Metanephros (tissue), 1 donor: Measurements from ENCODE around the gene PRODH2. TPM values are rescaled to one million over a fixed set of nuclear protein-coding genes. Genes with fewer than 3 reads are reported as not detected.

Source experiments
- total RNA-seq: library from RNA; depleted of rRNA; stranded (reverse); fragments of >200 nt; gene quantifications from one replicate; pipeline ENCODE4 v1.2.3, GENCODE V29; 2014

PRODH2 gene, protein sequence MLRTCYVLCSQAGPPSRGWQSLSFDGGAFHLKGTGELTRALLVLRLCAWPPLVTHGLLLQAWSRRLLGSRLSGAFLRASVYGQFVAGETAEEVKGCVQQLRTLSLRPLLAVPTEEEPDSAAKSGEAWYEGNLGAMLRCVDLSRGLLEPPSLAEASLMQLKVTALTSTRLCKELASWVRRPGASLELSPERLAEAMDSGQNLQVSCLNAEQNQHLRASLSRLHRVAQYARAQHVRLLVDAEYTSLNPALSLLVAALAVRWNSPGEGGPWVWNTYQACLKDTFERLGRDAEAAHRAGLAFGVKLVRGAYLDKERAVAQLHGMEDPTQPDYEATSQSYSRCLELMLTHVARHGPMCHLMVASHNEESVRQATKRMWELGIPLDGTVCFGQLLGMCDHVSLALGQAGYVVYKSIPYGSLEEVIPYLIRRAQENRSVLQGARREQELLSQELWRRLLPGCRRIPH
- total RNA-seq, result 14.4 TPM

DNA sequence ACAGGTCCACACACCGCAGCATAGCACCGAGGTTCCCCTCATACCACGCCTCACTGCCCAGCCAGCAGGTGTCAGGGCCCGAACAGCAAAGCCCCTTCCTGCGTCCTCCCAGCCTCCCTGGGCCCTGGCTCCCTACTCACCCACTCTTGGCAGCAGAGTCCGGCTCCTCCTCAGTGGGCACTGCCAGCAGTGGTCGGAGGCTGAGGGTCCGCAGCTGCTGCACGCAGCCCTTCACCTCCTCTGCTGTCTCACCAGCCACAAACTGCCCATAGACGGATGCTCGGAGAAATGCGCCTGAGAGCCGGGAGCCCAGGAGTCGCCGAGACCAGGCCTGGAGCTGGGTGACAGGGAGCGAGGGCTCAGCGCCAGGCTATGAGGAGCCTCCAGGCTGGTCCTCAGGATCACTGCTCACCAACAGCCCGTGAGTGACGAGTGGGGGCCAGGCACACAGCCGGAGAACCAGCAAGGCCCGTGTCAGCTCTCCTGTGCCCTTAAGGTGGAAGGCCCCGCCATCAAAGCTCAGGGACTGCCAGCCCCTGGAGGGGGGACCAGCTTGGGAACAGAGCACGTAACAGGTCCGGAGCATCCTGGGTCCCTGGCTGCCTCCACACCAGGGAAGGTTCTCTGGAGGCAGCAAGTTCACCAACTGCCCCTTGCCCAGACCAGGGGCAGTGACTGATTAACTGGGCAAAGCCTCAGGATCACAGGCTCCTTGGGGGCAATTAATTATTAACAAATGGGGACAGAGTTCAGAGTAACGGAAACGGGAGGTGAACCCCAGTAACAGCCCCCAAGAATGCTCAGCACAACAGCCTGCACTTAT is at the start of gene PRODH2:
PRODH2 (minus strand) TSS at position 626 of the 823 bp plus-strand sequence; CDS start at position 586, 40 bp downstream.

DNA sequence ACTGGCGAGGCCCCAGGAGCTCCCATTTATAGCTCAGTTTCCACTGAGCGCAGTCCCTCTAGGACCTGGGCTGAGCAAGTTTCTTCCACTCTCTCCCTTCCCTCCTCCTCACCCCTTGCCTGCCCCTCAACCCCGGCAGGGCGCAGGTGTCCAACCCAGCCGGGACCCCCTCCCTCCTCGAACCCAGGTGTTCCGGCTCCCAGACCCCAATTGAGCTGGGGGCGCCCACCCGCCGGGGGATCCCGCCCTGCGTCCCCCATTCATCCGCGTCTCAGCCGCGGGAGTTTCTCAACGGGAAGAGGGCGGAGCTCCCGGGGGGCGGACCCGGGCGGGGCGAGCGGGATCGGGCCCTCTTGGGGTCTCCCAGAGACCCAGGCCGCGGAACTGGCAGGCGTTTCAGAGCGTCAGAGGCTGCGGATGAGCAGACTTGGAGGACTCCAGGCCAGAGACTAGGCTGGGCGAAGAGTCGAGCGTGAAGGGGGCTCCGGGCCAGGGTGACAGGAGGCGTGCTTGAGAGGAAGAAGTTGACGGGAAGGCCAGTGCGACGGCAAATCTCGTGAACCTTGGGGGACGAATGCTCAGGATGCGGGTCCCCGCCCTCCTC is 44.0 kb upstream of the PRODH2 start, which contains the start of gene KIRREL2:
KIRREL2 (plus strand) TSS at position 366 of the 604 bp plus-strand sequence; CDS start at position 575, 209 bp downstream.

DNA sequence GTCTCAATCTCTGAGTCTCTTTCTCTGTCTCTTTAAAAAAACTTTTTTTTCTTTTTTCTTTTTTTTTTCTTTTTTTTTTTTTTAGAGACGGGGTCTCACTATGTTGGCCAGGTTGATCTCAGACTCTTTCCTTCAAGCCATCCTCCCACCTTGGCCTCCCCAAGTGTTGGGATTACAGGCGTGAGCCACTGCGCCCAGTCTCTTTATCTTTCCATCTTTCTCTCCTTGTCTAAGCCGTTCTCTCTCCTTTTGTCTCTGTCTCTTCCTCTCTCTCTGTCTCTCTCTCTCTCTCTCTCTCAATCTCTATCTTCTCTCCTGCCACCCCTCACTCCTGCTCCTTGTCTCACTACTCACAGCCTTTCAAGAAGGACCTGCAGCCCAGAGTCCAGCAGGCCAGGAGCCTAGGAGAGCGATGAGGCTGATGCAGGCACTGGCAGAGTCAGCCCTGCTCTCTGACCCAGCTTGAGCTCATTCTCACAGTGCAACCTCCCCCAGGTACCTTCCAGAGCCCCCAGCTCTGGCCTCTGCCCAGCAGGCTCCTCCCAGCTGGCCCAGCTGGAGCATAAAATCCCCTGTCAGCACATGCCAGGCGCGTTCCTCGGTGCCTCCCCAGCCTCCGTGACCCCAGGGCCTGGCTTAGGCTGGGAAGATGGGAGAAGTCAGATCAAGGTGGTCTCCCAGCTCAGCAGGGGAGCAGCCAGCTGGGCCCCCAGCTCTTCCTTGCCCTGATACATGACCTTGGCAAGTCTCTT is 39.6 kb upstream of the PRODH2 start, which contains the start of gene NPHS1:
NPHS1 (minus strand) TSS at position 476 of the 752 bp plus-strand sequence. CDS start 667 bp downstream, outside the sequence.

DNA sequence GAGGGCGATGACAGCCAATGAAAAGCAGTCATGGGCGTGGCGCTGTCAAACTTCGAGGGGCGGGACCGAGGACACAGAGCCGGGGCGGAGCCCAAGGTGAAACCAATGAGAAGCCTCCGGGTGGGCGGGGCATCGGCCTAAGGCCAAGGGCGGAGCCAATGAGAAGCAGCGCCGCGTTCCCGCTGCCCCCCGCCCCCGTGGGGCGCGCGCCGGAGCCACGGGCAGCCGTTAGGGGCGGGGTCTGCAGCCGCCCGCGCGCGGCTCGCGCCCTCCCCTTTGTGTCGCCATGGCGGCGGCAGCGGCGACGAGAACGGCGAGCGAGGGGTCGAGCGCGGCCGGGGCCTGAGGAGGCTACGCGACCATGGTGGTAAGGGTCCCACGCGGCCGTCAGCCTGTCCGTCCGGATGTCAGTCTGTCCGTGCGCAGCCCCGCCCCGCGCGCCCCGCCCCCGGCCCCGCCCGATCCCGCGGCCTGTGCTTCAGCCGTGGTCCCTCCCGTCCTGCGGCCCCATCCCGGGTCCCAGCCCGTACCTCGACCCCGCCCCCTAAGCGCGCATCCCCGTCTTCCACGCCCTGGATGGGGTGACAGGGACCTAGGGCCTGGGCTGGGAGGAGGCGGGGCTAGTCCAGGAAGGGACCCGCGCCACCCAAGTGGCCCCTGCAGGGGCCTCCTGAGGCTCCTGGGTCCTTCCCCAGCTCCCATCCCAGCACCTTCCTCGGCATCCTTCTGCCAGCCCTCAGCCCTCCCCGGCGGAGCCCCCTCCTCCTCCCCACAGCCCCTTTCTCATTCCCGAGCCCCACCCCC is 37.1 kb downstream of the PRODH2 start, which contains the start of gene ARHGAP33:
ARHGAP33 (plus strand) TSS at position 267 of the 804 bp plus-strand sequence; CDS start at position 362, 95 bp downstream.

DNA sequence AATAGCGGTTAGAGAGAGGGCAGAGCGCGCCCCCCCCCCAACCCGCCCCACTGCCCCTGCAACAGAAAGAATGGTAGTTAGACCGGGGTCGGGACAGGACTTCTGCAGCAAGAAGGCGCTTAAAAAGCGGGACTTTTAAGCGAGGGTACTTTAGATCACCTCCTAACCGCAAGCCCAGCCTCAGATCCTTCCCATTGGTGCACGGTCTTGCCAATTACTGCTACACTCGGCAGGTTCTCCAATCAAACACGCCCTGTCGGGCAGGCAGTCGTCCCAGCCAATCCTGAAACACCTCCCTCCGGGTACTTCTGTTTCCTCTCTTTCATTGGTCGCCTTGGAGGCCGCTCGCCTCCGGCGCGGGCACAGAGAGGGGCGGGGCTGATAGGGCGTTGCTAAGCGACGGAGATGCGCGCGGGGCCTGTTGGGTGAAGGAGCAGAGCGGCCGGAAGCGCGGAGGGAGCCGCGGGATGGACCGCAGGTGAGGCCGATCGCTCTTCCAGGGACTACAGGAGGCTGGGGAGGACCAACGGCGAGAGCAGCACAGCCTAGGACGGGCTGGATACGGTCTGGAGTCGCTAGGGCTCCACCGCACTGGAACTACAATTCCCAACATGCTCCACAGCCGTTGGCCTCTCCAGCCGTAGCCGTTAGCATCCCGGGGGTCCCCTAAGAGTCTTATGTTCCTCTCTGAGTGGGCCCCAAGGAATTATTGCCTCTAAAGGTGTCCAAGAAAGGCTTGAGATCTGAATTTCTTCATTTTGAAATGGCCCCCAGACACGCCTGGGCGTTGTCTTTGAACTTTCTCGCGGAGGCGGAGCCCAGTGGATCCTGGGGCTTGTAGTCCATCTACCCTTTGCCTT is 54.7 kb downstream of the PRODH2 start, which contains the start of gene PROSER3:
PROSER3 (plus strand) TSS at position 428 of the 860 bp plus-strand sequence; CDS start at position 468, 40 bp downstream.

DNA sequence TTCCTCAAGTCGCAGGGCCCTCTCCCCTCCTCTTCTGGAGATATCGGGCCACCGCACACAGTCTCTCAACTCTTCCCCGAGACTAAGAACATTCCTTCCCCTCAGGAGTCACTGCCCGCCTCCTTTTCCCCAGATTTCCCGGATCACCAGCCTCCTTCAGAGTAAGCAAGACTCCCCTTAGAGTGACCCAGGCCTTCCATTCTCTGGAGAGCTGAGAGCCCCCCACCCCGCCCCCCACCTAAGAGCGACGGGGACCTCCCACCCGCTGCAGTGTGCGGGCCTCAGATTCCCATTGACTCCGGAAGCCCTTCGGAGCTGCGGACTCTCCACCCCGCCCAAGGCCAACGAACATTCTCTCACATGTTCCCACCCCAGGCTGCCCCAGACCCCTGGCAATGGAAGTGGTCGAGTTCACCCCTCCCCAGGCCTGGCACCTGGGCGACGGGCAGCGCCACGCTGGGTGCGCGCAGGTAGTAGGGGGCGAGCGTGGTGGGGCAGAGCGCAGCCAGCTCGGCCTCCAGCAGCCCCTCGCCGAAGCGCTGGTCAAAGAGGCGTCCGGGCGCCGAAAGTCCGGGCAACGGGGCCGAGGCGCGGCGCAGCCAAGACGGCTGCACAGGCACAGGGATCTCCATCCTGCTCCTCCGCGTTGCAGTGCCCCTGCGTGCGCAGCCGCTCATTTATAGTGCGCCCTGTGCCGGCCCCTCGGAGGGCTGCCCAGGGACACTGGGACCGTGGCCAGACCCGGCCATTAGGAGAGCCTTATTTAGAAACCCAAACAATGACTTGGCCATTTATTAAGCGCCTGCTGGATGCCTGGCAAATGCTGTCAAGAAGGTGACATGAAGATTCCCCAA is 56.0 kb downstream of the PRODH2 start, which contains the start of gene HSPB6:
HSPB6 (minus strand) TSS at position 653 of the 854 bp plus-strand sequence; CDS start at position 632, 21 bp downstream.

Other genes starting within 250 kb of the PRODH2 start
- 0.41 TPM for gene ATP4A, start 249.2 kb downstream of the PRODH2 start, total RNA-seq
- gene PMIS2, start 226.7 kb downstream of the PRODH2 start, total RNA-seq, result not detected
- 14.3 TPM for gene HAUS5, start 200.1 kb downstream of the PRODH2 start, total RNA-seq
- gene RBM42, start 183.8 kb downstream of the PRODH2 start, total RNA-seq, result 40.6 TPM
- gene ETV2, start 171.1 kb downstream of the PRODH2 start, total RNA-seq, result 0.47 TPM
- gene COX6B1, start 164.5 kb downstream of the PRODH2 start, total RNA-seq, result 303 TPM
- 20.4 TPM for gene UPK1A, start 146.3 kb downstream of the PRODH2 start, total RNA-seq
- not detected for gene ZBTB32, start 108.3 kb downstream of the PRODH2 start, total RNA-seq
- 28.0 TPM for gene KMT2B, start 94.8 kb downstream of the PRODH2 start, total RNA-seq
- gene IGFLR1, start 70.4 kb downstream of the PRODH2 start, total RNA-seq, result 4.5 TPM
- gene U2AF1L4, start 67.4 kb downstream of the PRODH2 start, total RNA-seq, result 14.9 TPM
- 22.9 TPM for gene PSENEN, start 67.2 kb downstream of the PRODH2 start, total RNA-seq
- gene LIN37, start 64.3 kb downstream of the PRODH2 start, total RNA-seq, result 11.3 TPM
- 51.6 TPM for gene HSPB6, start 55.8 kb downstream of the PRODH2 start, total RNA-seq
- gene PROSER3, start 54.7 kb downstream of the PRODH2 start, total RNA-seq, result 15.9 TPM
- gene ARHGAP33, start 37.3 kb downstream of the PRODH2 start, total RNA-seq, result 27.4 TPM
- gene NPHS1, start 39.7 kb upstream of the PRODH2 start, total RNA-seq, result 32.8 TPM
- 3.9 TPM for gene KIRREL2, start 44.1 kb upstream of the PRODH2 start, total RNA-seq
- 10.3 TPM for gene APLP1, start 55.7 kb upstream of the PRODH2 start, total RNA-seq
- gene NFKBID, start 87.7 kb upstream of the PRODH2 start, total RNA-seq, result 12.7 TPM
- 6.9 TPM for gene HCST, start 89.7 kb upstream of the PRODH2 start, total RNA-seq
- gene TYROBP, start 95.5 kb upstream of the PRODH2 start, total RNA-seq, result 24.3 TPM
- 9.9 TPM for gene LRFN3, start 123.5 kb upstream of the PRODH2 start, total RNA-seq
- gene SDHAF1, start 182.3 kb upstream of the PRODH2 start, total RNA-seq, result 15.9 TPM
- gene SYNE4, start 196.0 kb upstream of the PRODH2 start, total RNA-seq, result 7.4 TPM
- 10.3 TPM for gene ALKBH6, start 201.4 kb upstream of the PRODH2 start, total RNA-seq
- gene CLIP3, start 220.0 kb upstream of the PRODH2 start, total RNA-seq, result 25.7 TPM
- 6.7 TPM for gene THAP8, start 241.4 kb upstream of the PRODH2 start, total RNA-seq
- 3.2 TPM for gene WDR62, start 242.1 kb upstream of the PRODH2 start, total RNA-seq